ENCODE data around the gene CFTR.

CFTR gene

DNA sequence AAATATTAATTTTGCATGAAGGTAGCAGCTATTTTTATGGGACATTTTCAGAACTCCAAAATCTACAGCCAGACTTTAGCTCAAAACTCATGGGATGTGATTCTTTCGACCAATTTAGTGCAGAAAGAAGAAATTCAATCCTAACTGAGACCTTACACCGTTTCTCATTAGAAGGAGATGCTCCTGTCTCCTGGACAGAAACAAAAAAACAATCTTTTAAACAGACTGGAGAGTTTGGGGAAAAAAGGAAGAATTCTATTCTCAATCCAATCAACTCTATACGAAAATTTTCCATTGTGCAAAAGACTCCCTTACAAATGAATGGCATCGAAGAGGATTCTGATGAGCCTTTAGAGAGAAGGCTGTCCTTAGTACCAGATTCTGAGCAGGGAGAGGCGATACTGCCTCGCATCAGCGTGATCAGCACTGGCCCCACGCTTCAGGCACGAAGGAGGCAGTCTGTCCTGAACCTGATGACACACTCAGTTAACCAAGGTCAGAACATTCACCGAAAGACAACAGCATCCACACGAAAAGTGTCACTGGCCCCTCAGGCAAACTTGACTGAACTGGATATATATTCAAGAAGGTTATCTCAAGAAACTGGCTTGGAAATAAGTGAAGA is 112.3 kb downstream of the CFTR start:
- DNase-seq = no peak

DNA sequence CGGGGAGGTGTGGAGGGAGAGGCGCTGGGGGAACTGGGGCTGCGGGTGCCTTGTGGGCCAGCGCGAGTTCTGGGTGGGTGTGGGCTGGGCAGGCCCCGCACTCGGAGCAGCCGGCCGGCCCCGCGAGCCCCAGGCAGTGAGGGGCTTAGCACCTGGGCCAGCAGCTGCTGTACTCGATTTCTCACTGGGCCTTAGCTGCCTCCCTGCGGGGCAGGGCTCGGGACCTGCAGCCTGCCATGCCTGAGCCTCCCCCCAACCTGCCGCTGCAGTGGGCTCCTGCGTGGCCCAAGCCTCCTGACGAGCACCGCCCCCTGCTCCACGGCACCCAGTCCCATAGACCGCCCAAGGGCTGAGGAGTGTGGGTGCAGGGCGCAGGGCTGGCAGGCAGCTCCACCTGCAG is 116.3 kb downstream of the CFTR start:
- no peak for DNase-seq

DNA sequence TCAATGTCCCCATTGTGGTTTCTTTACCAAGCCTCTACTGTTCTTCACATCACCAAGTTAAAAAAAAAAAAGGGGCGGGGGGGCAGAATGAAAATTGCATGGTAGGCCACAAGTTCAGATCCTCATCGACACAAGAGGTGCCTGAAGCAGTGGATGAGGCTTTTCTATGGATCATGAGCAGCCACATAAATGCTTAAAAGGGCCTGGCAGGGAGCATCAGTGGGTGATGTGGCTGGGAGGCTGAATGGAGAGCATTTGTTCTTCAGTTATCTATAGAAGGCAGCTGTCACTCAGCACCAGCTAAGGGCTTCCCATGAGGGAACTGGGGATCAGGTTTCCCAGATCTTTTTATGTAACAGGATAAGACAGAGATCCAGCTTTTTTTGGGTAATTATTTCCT is 117.9 kb downstream of the CFTR start:
- DNase-seq = no peak

DNA sequence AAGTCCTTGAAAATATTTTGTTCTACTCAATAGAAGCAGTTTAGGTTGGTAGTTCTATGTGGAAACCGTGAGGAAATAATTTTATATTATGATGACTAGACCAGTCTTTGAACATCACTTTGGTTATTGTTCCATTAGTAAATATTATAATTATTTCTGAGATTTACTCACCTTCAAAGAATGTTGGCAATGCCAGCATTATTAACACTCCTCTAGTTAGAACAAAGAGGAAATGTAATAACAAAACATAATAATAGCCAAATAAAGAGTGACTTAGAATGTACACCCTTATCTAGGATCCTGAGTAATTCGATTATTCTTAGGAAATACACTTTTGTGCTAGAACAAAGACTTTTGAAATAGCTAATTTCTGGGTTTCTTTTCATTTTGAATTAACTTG is 121.1 kb downstream of the CFTR start:
- DNase-seq = no peak

DNA sequence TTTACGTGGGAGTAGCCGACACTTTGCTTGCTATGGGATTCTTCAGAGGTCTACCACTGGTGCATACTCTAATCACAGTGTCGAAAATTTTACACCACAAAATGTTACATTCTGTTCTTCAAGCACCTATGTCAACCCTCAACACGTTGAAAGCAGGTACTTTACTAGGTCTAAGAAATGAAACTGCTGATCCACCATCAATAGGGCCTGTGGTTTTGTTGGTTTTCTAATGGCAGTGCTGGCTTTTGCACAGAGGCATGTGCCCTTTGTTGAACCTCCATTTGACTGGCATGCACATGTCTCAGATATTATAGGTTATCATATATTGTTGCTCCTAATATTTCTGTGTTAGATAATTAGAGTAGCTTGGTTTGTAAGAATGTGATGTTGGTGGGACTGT is 123.8 kb downstream of the CFTR start:
- no peak for DNase-seq

DNA sequence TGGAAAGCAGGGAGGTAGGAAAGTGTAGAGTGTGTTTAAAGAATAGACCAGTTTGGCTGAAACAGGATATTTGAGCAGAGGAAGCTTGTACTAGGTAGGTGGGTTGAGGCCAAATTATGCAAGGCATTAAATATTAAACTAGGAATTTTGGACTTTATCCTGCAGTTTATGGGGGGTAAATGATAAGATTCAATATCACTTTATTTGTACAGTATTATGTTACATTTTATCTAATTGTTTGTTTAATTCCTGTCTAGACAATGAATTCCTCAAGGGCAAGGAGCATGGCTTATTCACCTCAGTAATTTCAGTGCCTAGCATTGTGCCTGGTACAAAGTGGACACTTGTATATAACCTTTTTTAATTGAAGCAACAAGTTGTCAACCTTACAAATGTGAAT is 125.9 kb downstream of the CFTR start:
- no peak for DNase-seq

DNA sequence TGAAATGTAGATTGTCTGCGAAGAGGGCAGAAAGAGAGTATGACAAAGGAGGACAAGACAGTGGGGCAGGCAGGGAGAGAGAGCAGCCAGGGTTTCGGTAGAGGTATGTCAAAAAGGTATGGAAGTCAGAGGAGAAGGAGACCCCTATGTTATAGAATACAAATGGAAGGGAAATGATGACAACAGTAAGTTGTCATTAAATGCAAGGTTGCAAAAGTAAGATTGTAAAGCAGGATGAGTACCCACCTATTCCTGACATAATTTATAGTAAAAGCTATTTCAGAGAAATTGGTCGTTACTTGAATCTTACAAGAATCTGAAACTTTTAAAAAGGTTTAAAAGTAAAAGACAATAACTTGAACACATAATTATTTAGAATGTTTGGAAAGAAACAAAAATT is 126.3 kb downstream of the CFTR start:
- no peak for DNase-seq

DNA sequence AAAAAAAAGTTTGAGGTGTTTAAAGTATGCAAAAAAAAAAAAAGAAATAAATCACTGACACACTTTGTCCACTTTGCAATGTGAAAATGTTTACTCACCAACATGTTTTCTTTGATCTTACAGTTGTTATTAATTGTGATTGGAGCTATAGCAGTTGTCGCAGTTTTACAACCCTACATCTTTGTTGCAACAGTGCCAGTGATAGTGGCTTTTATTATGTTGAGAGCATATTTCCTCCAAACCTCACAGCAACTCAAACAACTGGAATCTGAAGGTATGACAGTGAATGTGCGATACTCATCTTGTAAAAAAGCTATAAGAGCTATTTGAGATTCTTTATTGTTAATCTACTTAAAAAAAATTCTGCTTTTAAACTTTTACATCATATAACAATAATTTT is 130.6 kb downstream of the CFTR start:
- DNase-seq = no peak

DNA sequence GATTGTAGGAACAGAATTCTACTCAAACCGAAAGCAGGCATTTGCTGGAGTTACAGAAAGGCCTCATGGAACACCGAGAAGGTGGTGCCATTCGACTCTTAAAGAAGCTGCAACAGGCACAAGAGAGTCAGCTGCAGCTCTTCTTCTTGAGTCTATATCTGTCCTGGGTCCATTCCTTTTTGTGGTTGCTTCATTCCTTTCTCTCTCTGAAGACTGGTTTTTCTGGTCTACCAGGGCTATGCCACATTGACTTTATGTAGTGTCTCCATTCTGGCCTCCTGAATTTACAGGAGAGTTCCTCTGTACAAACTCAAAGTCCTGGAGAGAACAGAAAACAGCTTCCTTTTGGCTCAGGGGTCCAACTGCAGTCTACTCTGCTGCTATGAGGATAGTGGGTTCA is 132.8 kb downstream of the CFTR start:
- no peak for DNase-seq

DNA sequence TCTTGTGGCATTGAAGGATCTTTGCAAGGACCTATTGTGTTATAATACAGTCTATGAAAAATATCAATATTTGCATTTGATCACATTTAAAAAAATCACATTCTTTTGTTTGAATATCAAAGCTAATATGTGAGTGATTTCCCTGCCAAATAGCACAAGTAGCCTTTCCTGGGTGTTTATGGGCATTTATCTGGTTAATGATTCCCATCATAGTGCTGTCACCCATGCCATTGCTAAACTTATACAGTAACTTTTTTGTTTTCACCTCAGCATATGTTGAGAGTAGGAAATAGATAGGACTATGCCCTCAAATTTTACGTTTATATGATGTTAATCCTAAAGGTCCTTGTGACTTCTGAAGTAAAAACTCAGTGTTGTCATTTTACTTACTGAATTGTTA is 136.9 kb downstream of the CFTR start:
- DNase-seq = no peak

DNA sequence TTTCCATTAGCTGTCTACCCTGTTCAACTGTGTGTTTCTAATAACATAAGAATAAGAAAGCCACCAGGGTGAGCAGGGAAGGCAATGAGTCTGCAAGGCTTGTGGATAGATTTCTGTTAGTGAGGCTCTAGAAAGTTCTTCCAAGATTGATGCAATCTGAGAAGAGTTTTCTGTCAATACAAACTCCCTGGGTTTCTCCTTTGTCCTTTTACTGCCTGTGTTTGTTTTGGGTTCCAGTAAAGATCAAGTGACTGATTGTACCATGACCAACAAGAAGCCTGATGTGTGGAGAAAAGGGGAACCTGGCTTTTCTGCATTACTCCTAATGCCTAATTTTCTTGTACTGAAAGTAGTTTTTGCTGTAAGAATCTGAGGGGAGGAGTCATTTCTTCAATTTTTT is 139.9 kb downstream of the CFTR start:
- no peak for DNase-seq

DNA sequence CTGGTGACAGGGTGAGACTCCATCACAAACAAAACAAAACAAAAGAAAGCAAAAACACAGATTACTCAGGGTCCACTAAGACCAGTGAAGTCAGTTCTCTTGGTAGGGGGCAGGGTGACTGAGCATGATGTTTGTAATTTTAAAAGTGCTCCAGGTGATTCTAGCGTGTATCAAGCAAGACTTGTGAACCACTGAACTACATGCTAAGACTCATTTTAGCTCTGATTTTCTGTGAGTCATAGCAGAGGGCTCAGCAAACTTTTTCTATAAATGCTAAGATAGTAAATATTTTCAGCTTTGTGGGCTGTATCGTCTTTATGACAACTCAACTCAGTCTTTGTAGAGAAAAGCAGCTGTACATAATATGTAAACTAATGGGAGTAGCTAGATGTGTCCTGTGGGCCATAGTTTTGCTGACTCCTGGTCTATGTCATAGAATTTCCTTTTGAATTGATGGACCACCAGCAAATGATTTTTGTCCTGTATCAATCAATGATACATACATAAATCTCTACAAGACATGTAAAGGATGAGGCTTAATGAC is 141.3 kb downstream of the CFTR start:
- no peak for DNase-seq

DNA sequence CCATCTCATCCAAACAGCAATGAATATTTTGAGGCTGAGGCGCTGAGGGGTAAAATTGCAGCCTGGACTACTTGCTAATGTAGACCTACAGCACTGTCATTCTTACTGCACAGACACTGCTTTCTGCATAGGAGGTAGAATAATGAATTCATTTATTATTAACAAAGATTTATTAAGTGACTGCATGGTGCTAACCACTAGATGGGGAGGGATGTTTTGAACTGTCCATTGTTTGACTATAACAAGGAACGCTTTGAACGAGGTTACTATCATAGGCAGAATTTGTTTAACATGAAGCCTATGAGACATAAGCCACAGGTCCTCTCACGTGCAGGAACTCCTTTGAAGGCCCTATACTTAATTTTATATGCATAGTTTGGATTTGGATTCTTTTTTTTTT is 143.8 kb downstream of the CFTR start:
- DNase-seq = no peak

DNA sequence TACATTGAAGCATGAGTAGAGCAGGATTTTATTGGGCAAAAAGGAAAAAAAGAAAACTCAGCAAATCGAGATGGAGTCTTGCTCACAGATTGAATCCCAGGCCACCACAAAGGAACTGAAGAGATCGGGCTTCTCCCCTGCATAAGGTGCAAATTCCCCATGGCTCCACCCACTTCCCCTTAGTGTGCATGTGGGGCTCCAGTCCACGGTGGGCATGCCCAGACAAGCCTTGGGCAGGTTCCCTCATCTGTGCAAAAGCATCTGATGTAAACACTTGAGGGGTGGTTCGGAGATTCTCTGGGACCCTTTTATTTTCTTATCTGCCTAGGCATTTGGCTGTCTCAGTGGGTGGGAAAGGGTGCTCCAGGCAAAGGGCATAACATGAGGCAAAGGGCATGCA is 150.7 kb downstream of the CFTR start:
- DNase-seq = no peak

DNA sequence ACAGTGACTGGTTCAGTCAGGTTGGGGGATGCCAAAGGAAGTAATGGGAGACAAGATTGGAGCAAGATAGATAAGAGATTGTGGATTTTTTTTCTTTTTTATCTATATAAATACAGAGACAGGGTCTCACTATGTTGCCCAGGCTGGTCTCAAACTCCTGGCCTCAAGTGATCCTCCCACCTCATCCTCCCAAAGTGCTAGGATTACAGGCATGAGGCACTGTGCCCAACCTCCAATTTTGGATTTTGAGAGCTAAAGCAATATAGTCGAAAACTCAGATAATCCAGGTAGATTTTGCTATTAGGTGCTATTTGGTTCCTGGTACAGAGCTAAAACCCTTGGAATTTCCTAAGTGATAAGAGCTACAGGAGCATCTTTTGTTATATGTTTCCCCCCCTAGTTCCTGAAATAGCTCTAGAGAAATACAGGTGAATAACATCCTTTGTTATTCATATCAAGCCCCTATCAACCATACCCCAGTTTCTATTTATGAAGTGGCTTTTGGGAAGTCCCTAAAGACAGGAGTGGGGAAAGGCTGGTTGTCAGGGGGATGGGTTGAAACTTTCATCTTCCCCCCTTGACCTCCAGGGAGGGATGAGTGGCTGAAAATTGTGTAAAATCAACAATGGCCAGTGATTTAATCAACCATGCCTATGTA is 151.2 kb downstream of the CFTR start:
- no peak for DNase-seq

DNA sequence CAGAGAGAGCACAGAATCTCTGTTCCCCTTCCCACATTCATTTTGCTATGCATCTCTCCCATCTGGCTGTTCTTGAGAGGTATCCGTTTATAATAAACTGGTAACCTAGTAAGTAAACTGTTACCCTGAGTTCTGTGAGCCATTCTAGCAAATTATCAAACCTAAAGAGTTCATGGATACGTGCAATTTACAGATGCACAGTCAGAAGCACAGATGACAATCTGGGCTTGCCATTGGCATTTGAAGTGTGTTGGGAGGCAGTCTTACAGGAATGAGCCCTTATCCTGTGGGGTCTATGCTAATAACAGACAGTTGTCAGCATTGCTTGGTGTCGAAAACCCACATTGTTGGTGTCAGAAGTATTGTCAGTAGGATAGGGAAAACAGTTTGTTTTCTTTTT is 151.8 kb downstream of the CFTR start:
- DNase-seq = no peak

DNA sequence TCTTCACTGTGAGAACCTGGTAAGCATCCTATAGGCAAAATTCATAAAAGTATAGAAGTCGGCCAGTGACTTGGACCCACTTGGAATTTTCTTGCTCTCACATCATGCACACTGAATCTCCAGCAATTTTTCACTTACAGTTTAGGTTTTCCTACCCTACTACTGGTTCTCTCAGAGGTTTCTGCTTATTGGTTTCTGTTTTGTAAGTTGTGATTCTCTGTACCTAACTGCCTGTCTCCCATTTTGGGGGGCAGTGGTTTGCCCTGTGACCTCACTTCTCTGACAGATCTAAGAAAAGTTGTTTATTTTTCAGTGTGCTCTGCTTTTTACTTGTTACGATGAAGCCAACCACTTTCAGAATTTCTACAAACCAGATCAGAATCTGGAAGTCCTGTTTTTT is 158.1 kb downstream of the CFTR start:
- DNase-seq = no peak

DNA sequence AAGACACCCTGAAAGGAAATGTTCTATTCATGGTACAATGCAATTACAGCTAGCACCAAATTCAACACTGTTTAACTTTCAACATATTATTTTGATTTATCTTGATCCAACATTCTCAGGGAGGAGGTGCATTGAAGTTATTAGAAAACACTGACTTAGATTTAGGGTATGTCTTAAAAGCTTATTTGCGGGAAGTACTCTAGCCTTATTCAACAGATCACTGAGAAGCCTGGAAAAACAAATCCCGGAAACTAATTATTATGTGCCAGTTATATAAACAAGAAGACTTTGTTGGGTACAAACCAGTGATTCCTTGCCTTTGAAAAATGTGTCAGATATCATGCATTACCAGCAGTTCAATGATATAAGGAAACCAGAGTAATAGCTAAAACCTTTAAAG is 160.1 kb downstream of the CFTR start:
- DNase-seq = no peak

DNA sequence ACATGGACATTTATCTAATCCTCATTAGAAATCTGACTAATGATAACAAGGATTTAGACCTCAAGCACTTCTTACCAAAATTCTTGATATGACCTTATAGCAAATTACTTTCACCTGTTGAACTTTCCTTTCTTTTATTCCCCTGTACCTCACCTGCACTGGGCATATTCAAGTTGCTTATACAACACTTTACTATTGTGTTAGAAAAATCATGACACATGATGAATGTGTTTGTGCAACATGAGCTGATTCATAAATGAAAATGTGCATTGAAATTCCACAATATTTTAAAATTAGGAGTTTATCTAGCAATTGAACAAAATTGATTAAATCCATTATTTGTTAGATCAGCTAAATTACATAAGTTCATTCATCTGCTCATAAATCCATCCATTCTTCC is 160.6 kb downstream of the CFTR start:
- DNase-seq = no peak

DNA sequence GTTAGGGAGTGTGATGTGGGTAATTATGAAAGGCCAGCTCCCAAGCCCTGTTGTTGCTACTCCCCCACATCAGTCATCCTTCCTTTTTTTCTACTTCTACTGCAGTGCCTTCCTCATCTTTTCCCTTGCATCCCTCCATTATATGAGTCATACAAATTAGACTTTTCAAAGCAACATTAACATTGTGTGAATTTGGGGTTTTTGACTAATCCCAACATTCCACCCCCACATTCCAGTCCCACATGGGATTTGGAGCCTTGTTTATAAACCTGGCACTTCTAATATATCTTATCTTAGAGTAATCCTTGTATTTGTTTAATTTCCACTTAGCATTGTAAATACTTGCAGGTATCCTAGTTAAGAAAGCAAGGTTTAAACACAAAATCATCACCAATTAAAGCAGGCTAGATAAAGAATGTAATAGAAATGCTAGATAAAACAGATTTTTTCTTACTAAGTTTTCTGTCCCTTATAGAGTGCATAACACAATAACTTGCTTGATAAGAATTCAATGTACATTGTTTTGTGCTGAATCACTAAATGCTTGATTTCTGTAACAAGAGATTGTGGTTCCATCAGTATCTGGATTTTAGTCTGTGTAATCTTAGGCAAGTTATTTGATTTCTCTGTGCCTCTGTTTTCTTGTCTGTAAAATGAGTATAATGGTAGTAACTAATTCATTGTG is 165.8 kb downstream of the CFTR start:
- DNase-seq = no peak

DNA sequence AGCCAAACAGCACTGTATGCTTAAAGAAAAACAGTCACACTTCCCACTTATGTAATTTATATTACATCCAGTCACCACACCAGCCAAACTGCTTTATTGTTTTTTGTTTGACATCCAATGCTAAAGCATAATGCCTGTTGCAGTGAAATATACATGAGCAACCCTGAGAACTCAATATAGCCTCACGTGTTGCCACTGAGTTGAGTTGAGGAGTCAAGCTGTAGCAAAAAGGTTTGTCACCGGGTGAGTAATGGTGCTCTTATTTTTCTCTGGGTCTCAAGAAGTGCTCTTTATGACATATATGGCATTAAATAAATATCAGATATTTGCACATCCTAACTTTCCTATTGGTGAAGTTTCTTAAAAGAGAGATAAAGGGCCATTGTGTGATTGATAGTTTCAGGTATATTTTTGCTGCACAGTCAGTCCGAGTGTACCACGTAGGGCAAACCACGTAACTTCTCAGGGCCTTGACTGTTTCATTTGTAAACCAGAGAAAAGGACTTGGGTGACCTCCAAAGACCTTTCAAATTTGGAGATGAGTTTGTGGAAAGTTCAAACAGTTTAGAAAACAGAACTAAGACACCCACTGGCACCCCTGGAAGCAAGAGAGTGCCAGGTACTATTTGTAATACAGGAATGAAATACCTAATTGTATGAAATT is 168.5 kb downstream of the CFTR start:
- DNase-seq = no peak

DNA sequence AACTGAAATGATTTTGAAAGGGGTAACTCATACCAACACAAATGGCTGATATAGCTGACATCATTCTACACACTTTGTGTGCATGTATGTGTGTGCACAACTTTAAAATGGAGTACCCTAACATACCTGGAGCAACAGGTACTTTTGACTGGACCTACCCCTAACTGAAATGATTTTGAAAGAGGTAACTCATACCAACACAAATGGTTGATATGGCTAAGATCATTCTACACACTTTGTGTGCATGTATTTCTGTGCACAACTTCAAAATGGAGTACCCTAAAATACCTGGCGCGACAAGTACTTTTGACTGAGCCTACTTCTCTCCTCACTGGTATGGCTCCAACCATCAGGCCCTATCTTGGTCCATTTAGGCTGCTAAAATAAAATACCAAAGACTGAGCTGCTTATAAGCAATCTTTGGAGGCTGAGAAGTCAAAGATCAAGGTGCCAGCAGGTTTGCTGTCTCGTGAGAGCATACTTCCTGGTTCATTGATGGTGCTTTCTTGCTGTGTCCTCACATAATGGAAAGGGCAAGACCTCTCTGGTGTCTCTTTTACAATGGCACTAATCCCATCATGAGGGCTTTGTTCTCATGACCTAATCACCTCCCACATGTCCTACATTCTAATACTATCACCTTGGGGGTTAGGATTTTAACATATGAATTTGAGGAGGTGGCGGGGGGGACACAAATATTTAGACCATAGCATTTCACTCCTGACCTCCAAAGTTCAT is 173.3 kb downstream of the CFTR start:
- DNase-seq = no peak

DNA sequence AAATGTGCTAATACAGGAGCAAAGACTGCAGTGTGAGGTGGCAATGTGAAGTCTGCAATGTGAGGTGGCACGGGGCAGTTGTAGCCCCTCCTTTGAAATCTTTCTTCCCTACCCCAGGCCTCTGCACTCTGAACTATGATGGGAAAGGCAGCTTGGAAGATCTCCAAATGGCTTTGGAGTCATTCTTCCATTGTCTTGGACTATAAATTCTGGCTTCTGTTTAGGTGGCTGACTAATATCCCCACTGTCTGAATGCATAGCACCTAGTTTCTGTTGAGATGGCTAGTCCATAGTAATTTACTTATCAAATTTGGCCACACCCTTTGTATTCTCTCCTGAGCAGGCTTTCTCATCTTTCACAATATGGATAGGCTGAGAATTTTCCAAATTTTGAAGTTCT is 175.0 kb downstream of the CFTR start:
- DNase-seq = no peak
